DOHH2 (cell line): ENCODE results near the gene MEX3D.

ENCODE experiments used
- EZH2phosphoT487 ChIP-seq: fragments of 200-600 bp; sonication (generic); IDR thresholded peaks from 2 replicates; pipeline ENCODE4 v1.6.1; 2017; ENCODE audit warnings: borderline replicate concordance, mild to moderate bottlenecking, antibody characterized with exemption, low read length, moderate library complexity, mixed read lengths
- TF ChIP-seq, protein P1 (sequence below): fragments of 200-600 bp; sonication (generic); IDR thresholded peaks from one replicate; pipeline ENCODE4 v1.5.1; 2014; ENCODE audit warnings: antibody characterized with exemption, mild to moderate bottlenecking, low read depth, low read length; ENCODE audit not compliant: poor library complexity, severe bottlenecking

DNA sequence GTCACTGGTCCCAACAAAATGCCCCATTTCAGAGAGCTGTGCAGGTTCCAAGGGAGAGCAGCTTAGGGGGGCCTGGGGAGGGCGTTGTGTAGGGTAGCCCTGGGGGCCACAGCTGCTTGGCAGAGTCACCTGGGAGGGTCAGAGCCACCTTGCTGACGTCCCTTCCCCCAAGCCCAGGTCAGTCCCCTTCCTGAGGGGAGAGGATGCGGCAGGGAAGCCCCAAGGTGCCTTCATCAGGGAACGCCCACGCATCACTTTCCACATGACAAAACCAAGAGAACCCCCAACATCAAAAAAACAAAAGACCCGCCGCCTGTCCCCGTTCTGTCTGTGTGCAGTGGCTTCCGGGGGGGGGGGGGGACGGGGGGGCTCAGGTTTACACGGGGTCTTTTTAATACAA lies 42.5 kb upstream of the MEX3D start:
- TF ChIP-seq EZH2phosphoT487, result no peak
- TF ChIP-seq, protein P1, sequence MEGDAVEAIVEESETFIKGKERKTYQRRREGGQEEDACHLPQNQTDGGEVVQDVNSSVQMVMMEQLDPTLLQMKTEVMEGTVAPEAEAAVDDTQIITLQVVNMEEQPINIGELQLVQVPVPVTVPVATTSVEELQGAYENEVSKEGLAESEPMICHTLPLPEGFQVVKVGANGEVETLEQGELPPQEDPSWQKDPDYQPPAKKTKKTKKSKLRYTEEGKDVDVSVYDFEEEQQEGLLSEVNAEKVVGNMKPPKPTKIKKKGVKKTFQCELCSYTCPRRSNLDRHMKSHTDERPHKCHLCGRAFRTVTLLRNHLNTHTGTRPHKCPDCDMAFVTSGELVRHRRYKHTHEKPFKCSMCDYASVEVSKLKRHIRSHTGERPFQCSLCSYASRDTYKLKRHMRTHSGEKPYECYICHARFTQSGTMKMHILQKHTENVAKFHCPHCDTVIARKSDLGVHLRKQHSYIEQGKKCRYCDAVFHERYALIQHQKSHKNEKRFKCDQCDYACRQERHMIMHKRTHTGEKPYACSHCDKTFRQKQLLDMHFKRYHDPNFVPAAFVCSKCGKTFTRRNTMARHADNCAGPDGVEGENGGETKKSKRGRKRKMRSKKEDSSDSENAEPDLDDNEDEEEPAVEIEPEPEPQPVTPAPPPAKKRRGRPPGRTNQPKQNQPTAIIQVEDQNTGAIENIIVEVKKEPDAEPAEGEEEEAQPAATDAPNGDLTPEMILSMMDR, result no peak
